ENCODE data around the gene LAMP1. TPM values are rescaled to one million over a fixed set of nuclear protein-coding genes. Genes with fewer than 3 reads are reported as not detected.
"Not testable (repeated sequence)": the region's sequence is repeated elsewhere in the genome, so short reads cannot be mapped to it uniquely, and the experiment has no call there.

LAMP1 gene
- total RNA-seq, 2 experiments from 2014 or later = 72.2 to 80.7 TPM

- no peaks in the 10 kb centered on the region for H3K36me3 ChIP-seq (ENCODE audit: insufficient read depth, low read length)
- H3K4me1 Mint-ChIP-seq (ENCODE audit: low read depth) = no peaks in the 10 kb centered on the region
- H3K27me3 ChIP-seq (ENCODE audit: control insufficient read depth in 1 of 2, insufficient read depth in 2 of 2, low read length in 2 of 2) = peaks cover 0 to 4% of the 10 kb centered on the region in 2 experiments
- POLR2A ChIA-PET = no interaction called here
- DNase-seq (no peak), ATAC-seq (ENCODE audit: poor library complexity) (no peak)
- H3K27ac Mint-ChIP-seq = no peak overlapping the region
- no peak overlapping the region for H3K4me3 Mint-ChIP-seq
- CTCF ChIA-PET = no interaction called here
- H3K4me1 ChIP-seq (ENCODE audit: insufficient read depth, low read length) = no peaks in the 10 kb centered on the region
- no peaks in the 10 kb centered on the region for H3K36me3 Mint-ChIP-seq (ENCODE audit: low read depth)
- intact Hi-C loops (cut with DNase I, micrococcal nuclease) = no loop called here
- no peak overlapping the region for H3K4me3 ChIP-seq (ENCODE audit: low read length)
- no peaks in the 10 kb centered on the region for H3K9me3 Mint-ChIP-seq
- no peak overlapping the region for H3K27ac ChIP-seq (ENCODE audit: low read depth in 1 of 2, low read length in 2 of 2)
- no peak for TF ChIP-seq CTCF (IDR thresholded peaks at IDR 0.05)
- no peaks in the 10 kb centered on the region for H3K27me3 Mint-ChIP-seq
- H3K9me3 ChIP-seq (ENCODE audit: control insufficient read depth in 1 of 2, insufficient read depth in 1 of 2, low read length in 2 of 2) = peaks cover 0 to 7% of the 10 kb centered on the region in 2 experiments
Observed at GRCh38 chr13:113371061-113371460, 74.0 kb downstream of the LAMP1 start.

DNA sequence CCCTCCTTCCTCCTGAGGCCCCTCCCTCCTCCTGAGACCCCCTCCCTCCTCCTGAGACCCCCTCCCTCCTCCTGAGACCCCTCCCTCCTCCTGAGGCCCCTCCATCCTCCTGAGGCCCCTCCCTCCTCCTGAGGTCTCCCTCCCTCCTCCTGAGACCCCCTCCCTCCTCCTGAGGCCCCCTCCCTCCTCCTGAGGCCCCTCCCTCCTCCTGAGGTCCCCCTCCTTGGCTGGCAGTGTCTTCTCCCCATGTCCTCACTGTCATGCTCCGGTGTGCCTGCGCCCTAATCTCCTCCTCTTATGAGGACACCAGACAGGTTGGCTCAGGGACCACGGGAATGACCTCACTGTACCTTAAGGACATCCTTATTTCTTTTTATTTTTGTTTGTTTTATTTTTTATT lies 74.7 kb downstream of the LAMP1 start:
- H3K27me3 Mint-ChIP-seq; intact Hi-C loops (cut with DNase I, micrococcal nuclease); H3K9me3 ChIP-seq (ENCODE audit: control insufficient read depth in 1 of 2, insufficient read depth in 1 of 2, low read length in 2 of 2); H3K4me3 Mint-ChIP-seq; H3K36me3 ChIP-seq (ENCODE audit: insufficient read depth, low read length); H3K4me3 ChIP-seq (ENCODE audit: low read length); H3K27ac ChIP-seq (ENCODE audit: low read depth in 1 of 2, low read length in 2 of 2); POLR2A ChIA-PET; CTCF ChIA-PET; H3K4me1 Mint-ChIP-seq (ENCODE audit: low read depth); H3K36me3 Mint-ChIP-seq (ENCODE audit: low read depth); H3K27ac Mint-ChIP-seq; H3K27me3 ChIP-seq (ENCODE audit: control insufficient read depth in 1 of 2, insufficient read depth in 2 of 2, low read length in 2 of 2); H3K4me1 ChIP-seq (ENCODE audit: insufficient read depth, low read length); ATAC-seq (ENCODE audit: poor library complexity); H3K9me3 Mint-ChIP-seq: not testable (repeated sequence)
- DNase-seq = peak in 1 of 14 experiments; percentile 63

Small RNA genes lying within 50 kb of the gene (microRNA-seq; reads per million reads assigned to microRNA genes)
- gene MIR8075 (ENCODE audit: borderline microRNAs expressed, borderline replicate concordance) = not detected

Other genes with a start within 250 kb of the LAMP1 start
- gene F7, start 191.4 kb upstream of the LAMP1 start, total RNA-seq = not detected
- gene F10, start 174.4 kb upstream of the LAMP1 start, total RNA-seq = not detected
- not detected for gene PROZ, start 138.6 kb upstream of the LAMP1 start, total RNA-seq
- 10 to 100 TPM; 33.6 to 33.7 TPM for gene PCID2, start 88.6 kb upstream of the LAMP1 start, total RNA-seq
- 10 to 100 TPM; 54.6 to 56.6 TPM for gene CUL4A, start 87.6 kb upstream of the LAMP1 start, total RNA-seq
- gene GRTP1, start 66.9 kb downstream of the LAMP1 start, total RNA-seq = under 1 TPM; 0.67 to 0.82 TPM
- gene ADPRHL1, start 156.2 kb downstream of the LAMP1 start, total RNA-seq = under 1 TPM; 0.42 to 0.47 TPM
- gene DCUN1D2, start 193.5 kb downstream of the LAMP1 start, total RNA-seq = 10 to 100 TPM; 16.2 to 18.9 TPM